Measurements from ENCODE around the gene JAK1.
A peak's percentile ranks its signal among the peaks of the same experiment; 100 is the strongest.

The JAK1 gene

GRCh38 chr1:64979358-64979757 is 13.0 kb upstream of the JAK1 start:
- DNase-seq = no peak

DNA sequence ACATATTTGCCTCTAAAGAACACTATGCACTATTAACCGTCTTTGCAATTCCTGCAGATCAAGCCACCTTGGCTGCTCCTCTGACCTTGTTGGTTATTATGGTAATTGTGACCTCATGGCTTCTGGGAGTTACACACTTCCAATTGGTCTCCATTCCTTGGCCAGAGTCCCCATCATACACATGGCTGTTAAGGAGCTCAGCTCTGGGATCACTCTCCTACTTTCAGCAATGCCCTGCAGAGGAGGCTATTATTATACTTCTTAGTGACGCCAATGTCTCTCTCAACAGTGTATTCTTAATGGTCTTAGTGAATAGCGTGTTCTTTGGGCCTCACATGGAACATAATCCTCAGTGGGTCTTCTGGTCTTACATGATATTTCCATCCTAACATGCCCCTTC is 10.0 kb upstream of the JAK1 start:
- no peak for DNase-seq

DNA sequence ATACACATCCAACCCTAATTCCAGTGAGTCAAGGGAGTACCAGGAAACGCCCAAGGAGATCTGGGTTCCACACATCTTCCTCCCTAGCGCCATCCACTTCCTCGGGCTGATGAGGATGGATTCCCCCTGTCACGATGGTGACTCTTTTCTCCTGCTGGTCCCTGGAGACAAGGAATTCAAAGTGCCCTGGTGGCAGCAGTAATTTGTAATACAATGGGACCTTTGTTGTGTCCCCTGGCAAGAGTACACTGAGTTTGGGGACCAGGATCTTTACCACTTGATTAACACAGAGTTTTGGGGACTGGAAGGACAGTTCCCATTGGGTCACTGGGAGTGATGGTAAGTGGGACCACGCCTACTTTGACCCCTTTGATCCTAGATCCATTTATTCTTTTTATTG is 9.4 kb upstream of the JAK1 start:
- no peak for DNase-seq

DNA sequence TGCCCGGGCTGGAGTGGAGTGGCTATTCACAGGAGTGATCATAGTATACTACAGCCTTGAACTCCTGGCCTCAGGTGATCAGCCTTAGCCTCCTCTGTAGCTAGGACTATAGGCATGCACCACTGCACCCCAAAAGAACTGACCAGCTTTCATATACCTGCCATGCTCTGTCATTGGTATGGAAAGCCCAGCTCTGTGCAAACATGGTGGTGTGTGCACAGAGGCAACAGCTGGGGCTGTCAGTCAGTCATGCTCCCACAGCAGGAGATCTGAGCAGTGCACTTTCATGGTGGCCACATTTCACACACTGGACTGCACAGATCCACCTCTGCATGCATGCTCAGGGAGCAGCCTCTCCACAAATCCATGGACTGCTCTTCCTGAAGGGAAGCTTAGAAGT is 8.8 kb upstream of the JAK1 start:
- DNase-seq = no peak

DNA sequence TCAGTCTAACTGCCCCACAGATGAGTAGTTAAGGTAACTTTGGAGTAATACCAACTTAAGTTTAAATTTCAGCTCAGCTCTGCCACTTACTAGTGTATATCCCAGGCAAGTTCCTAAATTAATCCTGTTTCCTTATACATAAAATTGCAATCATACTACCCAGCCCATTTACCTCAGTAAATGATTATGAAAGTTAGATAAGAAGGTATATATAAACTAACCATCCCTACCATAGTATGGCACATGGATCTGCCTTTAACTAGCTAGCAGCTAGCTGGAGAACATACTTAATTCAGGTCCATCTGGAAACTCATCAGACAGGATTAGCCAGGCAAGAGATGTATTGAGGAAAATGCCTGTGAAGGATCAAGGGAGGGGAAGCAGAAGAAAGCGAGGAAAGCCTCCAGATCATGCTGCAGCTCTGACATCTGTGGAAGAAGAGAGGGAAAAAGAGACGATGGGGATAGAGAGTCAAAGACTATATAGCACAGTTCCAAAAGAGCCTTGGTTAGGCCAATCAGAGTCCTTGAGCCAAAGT is 8.0 kb upstream of the JAK1 start:
- no peak for DNase-seq

DNA sequence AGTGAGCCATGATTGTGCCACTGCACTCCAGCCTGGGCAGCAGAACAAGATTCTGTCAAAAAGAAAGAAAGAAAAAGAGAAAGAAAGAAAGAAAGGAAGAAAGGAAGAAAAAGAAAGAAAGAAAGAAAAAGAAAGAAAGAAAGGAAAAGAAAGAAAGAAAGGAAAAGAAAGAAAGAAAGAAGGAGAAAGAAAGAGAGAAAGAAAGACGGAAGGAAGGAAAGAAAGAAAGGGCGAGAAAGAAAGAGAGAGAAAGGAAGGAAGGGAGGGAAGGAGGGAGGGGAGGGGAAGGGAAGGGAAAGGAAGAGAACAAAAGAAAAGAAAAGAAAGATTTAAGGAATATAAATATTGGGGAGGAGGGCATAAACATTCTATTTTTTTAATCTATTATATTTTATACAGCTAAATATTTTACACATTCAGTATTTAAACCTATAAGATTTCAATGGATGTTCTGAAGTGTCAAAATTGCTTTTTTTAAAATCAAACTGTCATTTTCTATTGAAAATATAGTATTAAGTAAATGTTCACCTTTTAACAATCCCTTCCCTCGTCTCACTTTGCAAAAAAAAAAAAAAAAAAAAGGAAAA is 6.8 kb upstream of the JAK1 start:
- no peak for DNase-seq

- DNase-seq = no peak
Observed at GRCh38 chr1:64969305-64970046, 3.1 kb upstream of the JAK1 start.

GRCh38 chr1:64967381-64967780 is 1.0 kb upstream of the JAK1 start:
- no peak for DNase-seq

DNA sequence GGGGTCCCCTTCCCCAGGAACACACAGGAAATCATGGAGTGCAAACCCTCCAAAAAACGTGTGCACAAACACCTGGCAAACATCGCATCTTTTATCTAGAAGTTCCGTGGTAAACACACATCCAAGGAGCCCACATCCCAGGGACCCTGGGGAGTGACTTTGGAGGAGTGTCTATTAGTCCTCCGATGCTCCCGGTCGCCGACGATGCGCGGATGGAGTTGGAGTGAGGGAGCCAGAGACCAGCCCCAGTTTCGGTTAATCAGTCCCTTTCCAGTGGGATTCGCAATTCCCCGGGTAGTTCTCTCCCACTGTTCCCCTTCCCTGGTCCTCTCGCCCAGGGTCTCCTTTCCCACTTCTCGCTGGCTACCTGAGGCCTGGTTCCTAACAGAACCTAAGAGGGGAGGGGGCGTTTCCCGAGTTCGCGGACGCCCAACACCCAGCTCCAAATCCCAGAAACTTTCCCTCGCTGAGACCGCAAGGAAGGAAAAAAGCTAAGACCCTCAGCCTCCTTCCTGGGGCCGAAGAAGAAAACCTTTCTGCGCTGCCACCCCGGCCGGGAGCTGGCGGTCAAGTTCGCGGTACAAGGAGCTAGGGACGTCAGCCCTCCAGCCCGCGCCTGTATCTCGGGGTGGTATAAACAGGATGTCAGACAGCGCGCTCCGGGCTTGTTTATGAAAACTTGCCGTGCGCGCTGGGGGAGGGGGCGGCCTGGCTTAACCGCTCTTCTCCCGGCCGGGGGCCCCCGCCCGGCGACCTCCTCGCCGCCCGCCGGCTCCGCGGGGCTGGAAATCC is 787 bp downstream of the JAK1 start:
- DNase-seq = peak; percentile 65

DNA sequence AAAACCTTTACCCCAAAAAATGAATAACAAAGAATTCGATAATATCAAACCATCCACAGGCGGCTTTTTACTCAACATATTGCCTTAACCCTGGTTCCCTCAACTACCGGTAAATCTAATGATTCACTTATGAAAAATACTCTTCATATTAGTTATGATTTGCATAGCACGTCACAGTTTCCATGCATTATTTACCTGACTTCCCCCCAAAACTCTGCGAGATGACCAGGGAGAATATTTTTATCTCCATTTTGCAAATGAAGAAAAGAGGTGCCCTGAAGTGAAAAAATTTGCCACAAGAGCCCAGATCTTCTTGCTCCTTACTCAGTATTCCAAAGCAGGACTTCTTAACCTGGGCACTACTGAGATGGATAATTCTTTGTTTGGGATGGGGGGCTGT is 2.9 kb downstream of the JAK1 start:
- DNase-seq = no peak

GRCh38 chr1:64962441-64962840 is 3.9 kb downstream of the JAK1 start:
- DNase-seq = no peak

DNA sequence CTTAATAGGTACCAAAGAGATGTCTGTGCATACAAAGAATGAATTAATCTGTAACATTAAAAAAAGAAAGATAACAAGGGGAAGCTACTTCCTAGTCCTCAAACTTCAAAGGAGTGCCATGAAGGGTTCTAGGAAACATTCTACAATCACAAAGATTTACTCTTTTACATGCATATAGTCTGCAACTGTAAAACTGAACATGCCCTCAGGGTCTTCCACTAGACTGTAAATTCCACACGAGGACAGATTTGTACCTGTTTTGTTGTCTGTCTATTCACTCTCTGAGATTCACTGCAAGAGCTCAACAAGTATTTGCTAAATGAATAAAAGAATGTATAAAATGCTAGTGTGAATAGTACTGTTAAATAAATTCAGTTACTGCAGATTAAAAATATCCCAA is 4.4 kb downstream of the JAK1 start:
- DNase-seq = no peak

GRCh38 chr1:64960731-64961130 is 5.6 kb downstream of the JAK1 start:
- no peak for DNase-seq

- no peak for DNase-seq
Observed at GRCh38 chr1:64959986-64960385, 6.4 kb downstream of the JAK1 start.

GRCh38 chr1:64956733-64957441 is 9.5 kb downstream of the JAK1 start:
- peak; percentile 16 for DNase-seq

DNA sequence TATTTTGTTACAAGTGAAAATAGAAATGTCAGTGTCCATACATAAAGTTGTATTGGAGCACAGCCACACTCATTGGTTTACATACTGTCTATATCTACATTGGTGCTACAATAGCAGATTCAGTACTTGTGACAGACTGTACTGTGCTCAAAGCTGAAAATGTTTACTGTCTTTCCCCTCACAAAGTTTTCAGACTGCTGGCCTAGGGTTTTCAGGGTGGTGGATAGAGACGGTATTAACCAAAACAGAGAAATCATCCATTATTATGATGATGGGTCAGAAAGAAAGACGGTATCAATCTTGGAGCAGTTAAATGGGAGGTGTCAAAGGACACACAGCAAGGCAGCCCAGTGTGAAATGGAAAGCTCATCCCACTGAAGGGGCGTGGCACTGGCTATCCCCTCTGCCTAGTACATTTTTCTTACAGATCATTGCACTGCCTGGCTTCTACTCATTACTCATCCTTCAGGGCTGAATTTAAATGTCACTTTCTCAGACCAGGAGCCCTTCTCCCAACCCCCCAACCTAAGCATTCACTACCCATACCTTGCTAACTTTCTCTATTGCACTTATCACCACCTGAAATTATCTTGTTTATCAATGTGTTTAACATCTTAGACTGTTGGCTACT is 10.2 kb downstream of the JAK1 start:
- DNase-seq = no peak

GRCh38 chr1:64955097-64956009 is 11.0 kb downstream of the JAK1 start:
- DNase-seq = no peak

- no peak for DNase-seq
Observed at GRCh38 chr1:64953241-64953640, 13.1 kb downstream of the JAK1 start.

DNA sequence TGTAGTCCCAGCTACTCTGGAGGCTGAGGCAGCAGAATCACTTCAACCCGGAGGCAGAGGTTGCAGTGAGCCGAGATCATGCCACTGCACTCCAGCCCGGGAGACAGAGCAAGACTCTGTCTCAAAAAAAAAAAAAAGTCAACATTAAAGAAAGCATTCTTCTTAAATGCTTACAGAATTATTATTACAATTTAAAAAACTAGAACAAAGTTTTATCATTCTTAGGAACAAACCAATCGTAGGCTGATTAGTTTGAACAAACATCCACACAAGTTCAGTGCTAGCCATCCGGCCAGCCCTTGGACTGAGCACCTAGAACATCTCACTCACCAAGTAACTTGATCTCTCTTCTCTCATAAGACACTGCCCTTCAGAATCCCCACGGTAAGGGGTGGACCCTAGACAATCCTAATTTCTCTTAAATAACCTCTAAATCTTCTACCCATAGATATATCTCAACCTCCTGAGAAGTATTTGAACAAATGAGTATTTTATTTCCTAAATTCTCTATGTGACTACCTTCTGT is 16.0 kb downstream of the JAK1 start:
- DNase-seq = no peak

- peak; percentile 45 for DNase-seq
Observed at GRCh38 chr1:64948905-64949833, 17.2 kb downstream of the JAK1 start.
